Hepatic stellate cell (primary cell): ENCODE measurements around the gene RHBDF2.
"Not testable (repeated sequence)": the region's sequence is repeated elsewhere in the genome, so short reads cannot be mapped to it uniquely, and the experiment has no call there.

Experiments
- DNase-seq: peaks from one replicate; pipeline ENCODE4 v3.0.0; 2011; ENCODE audit warnings: low spot score

Gene RHBDF2

GRCh38 chr17:76524598-76525512 is 23.6 kb upstream of the RHBDF2 start:
- peak; percentile 83 for DNase-seq

- no peak for DNase-seq
These were observed 22.1 kb upstream of the RHBDF2 start for GRCh38 chr17:76523084-76524037.

- not testable (repeated sequence) for DNase-seq
These were observed 20.5 kb upstream of the RHBDF2 start for GRCh38 chr17:76521683-76522082.

- DNase-seq: no peak
These were observed 20.0 kb upstream of the RHBDF2 start for GRCh38 chr17:76521262-76521661.

- no peak for DNase-seq
These were observed 18.1 kb upstream of the RHBDF2 start for GRCh38 chr17:76519048-76519966.

- no peak for DNase-seq
These were observed 16.4 kb upstream of the RHBDF2 start for GRCh38 chr17:76517638-76518038.

- peak; percentile 96 for DNase-seq
These were observed 14.2 kb upstream of the RHBDF2 start for GRCh38 chr17:76515274-76515949.

GRCh38 chr17:76514355-76514754 is 13.1 kb upstream of the RHBDF2 start:
- DNase-seq: not testable (repeated sequence)

- no peak for DNase-seq
These were observed 12.1 kb upstream of the RHBDF2 start for GRCh38 chr17:76513306-76513692.

- no peak for DNase-seq
These were observed 11.4 kb upstream of the RHBDF2 start for GRCh38 chr17:76512366-76513305.

- no peak for DNase-seq
These were observed 10.6 kb upstream of the RHBDF2 start for GRCh38 chr17:76511668-76512365.

- DNase-seq: no peak
These were observed 9.6 kb upstream of the RHBDF2 start for GRCh38 chr17:76510831-76511244.

GRCh38 chr17:76508472-76509063 is 7.3 kb upstream of the RHBDF2 start:
- not testable (repeated sequence) for DNase-seq

- peak; percentile 83 for DNase-seq
These were observed 5.5 kb upstream of the RHBDF2 start for GRCh38 chr17:76506408-76507345.

GRCh38 chr17:76504117-76504516 is 2.9 kb upstream of the RHBDF2 start:
- DNase-seq: no peak

GRCh38 chr17:76502341-76503211 is 1.4 kb upstream of the RHBDF2 start:
- DNase-seq: no peak
